ENCODE data around the gene CASK.

CASK gene

DNA sequence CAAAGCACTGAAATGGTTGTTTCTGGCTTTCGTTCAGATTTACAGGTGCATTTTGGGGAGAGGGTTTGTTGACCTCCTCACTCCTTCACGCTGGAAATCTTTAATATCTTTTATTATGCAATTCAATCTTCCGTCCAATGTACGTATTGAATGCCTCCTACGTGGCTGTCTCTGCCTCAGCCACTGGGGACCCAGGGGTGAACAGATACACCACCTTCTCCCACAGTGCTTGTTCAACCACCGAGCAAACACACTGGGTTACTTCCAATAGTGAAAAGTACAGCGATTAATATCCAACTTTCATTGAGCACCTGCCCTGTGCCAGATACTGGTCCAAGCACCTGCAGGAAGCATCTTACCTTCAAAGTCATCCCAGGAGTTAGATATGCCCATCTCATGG, 424.2 kb downstream of the CASK start:
- FAIRE-seq, result no peak

DNA sequence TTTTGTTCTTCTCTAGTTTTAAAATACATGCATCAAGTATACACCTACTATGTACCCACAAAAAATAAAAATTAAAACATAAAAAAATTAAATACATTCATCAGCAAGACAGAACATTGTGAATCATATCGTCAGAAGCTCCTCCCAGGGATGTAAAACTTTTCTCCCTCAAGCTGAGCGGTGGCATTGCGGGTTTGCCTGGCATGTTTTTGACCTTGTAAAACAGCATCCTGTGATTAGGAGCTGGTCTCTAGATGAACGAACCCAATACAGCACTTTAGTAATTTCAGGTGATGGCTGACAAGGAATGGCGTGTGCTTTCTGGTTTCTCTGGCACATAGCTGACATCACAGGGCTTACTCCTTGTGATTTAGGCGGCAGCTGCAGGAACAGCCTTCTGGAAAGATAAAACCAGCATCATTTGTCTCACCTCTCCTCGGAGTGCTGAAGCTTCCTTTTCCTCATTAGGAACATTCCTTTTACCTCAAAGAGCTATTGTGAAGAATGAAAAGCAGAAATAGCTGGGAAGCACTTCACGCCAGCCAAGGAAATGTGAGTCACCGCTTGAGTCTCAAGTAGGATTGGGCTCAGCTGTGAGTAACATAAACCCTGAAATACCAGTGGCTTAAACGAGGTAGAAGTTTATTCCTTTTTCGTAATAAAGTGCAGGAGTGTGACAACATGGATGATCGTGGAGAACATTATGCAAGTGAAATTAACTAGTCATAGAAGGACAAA, 431.9 kb downstream of the CASK start:
- no peak for FAIRE-seq

DNA sequence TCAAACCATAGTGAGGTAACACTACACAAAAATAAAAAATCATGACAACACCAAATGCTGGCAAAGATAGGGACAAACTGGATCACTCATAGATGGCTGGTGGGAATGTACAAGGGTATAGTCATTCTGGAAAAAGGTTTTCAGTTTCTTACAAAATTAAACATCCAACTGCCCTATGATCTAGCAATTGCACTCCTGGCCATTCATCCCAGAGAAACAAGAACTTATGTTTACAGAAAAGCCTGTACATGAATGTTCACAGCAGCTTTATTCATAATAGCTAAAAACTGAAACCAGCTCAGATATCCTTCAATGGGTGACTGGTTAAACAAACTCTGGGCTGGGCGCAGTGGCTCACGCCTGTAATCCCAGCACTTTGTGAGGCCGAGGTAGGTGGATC, 432.9 kb downstream of the CASK start:
- FAIRE-seq, result no peak

DNA sequence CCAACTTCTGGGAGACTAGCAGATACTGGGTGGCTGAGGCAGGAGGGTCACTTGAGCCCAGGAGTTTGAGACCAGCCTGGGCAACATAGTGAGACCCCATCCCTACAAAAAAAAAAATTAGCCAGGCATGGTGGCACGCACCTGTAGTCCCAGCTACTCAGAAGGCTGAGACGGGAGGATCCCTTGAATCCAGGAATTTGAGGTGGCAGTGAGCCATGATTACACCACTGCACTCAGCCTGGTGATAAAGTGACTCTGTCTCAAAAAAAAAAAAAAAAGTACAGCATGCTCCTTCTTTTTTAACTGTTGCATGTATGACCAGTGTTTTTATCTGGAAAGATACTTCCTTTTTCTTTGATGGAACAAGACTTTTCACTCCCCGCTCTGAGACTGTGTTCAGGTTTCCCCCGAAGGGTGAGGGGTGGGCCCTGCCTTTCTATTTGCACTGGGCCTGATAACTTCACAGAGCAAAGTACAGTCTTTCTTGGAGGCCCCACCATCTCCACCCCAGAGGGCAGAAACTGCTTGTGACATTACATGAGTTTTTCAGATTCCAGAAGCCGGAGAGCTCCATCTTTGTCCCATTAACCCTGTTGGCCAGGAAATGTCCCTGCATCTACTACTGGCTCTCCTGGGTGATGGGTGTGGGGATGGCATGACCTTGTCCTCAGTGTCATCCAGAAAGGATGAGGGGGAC, 441.1 kb downstream of the CASK start:
- no peak for FAIRE-seq

DNA sequence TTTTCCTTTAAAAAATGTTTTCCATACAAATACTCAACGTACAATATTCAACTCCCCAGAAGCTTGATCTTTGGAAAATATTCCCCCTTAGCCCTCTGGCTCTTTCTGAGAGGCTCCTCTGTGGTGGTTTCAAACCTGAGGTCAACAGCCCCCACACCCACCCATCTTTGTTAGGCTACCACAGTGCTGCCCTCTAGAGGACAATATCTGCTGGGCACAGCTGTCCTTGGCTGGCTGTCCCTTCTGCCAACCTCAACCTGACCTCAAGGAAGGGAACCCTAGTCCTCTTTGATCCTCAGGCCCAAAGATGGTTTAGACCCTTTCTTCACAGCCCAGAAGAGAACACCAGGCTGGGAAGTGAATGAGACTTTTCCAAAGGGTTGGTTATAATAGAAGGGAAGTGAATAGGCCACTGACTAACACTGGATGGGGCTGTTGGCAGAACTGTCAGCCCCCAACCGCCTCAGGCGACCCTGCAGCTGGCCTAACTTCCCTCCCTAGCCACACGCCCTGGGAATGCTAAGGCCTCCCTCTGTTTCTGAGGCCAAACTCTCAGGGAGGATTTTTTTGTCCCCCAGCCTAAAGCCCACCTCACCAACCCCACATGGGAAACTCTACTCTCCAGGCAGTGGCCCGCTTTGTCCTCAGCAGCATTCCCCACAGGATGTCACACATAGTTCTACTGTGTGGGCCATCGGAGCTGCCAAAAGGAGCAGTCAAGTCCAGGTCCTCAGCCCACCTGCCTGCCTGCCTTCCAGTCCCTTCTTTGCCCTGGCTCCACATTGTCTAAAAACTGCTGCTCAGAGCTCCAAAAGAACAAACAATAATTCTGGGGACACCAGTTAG, 441.9 kb downstream of the CASK start:
- no peak for FAIRE-seq

DNA sequence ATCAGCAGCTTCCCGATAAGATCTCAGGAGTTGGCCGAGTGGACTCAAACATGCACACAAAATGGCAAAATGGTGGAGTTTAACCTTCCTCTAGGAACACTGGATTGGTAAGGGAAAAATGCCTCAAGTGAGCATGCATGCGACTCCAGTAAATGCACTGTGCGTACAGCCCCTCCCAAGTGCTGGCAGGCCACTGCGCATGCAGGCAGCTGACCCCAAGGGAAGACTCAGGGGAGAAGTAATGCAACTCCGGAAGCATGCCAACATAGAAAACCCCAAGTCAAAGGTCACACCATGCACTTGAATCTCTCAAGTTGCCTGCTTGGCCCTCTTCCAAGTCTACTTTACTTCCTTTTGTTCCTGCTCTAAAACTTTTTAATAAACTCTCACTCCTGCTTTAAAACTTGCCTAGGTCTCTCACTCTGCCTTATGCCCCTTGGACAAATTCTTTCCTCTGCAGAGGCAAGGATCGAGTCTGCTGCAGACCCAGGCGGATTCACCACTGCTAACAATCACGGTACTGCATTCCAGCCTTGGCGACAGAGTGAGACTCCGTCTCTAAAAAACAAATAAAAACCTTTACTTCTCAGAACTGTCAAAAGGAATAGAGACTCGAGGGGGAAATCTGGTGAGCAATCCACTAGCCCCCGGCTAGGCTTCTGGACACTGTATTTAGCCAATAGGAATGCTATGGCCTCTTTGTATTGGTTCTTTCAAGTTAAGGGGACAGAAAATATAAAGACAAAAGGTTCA, 442.7 kb downstream of the CASK start:
- no peak for FAIRE-seq

DNA sequence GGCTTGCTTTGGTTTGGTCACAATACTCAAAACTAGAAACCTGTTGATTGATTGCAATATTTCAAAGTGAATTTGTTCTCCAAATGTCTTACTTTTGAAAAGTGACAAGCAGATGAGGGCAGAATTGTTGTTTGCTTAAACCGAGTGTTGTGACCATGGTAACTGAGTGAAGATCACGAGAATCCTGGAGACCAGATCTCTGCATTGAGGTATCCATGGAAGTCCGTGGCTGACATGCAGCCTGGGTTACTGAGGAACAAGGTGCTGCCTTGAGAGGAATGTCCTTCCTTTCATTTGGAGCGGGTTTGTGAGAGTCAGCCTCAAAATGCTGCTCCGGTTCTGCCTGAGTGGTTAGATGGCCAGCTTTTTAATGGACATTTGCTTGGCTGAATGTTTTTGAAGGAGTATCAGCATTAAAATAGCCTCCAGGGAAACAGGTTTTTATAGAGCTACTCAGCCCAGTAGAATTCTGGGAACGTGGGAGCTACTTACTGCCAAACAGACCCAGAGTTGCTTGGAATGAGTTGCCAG, 444.9 kb downstream of the CASK start:
- FAIRE-seq, result no peak

DNA sequence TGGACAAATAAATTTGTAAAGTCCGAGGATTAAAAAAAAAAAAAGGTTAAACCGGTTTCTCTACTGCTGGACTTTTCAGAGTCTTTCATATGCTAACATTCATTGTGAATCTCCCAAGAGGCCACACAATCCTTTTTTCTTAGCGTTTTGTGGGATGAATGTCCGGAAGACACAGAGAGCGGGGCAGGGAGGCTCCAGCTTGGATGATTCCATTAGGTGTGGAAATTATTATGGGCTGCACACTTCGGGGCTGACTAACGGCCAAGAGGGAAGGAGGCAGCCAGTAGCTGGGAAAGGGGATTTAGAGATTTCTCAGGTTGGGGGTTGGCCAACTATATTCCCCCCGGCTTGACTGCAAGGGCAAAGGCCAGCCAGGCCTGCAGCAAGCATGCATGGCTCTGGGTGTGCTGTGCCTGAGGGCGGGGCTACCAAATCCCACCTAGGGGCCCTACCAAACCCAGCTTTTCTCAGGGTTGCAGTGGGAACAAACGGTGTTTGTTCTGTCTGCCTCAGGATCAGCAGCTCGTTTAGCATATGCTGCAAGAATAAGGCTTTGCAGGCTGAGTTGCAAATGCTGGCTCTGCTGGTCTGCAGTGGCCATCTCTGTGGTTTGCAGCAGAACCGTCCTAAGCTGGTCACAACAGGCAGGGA, 447.6 kb downstream of the CASK start:
- FAIRE-seq, result no peak

DNA sequence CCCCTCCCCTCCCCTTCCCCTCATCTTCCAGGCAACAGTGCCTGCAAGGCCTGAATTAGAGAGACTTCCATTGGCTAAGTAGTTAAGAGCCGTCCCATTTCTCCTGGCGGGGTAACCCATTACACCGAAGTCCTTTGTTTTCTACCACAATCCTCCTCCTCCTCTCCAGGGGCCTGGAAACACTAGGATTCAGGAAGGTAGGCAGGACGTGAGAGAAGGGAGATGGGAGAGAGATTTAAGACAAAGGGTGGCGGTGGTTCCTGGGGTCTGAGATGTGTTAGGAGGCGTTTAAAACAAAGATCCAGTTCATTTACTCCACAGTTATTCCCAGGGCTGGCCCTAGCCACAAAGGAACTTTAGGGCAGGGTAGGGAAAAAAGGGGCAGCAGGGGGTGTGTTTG, 448.2 kb downstream of the CASK start:
- no peak for FAIRE-seq

DNA sequence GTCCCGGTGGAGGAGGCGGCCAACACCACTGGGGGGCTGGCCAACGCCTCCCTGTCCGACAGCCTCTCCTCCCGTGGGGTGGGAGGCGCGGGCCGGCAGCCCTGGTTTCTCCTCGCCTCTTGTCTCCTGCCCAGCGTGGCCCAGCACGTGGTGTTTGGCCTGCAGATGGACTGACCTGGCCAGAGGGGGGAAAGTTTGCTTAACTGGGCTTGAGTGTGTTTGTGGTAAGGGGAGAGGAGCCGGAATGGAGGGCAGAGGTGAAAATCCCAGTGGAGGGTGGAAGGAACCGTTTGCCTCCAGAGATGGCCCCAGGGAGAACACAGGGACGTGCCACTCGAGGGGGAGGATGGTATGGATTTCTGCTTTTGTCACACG, 448.6 kb downstream of the CASK start:
- no peak for FAIRE-seq

DNA sequence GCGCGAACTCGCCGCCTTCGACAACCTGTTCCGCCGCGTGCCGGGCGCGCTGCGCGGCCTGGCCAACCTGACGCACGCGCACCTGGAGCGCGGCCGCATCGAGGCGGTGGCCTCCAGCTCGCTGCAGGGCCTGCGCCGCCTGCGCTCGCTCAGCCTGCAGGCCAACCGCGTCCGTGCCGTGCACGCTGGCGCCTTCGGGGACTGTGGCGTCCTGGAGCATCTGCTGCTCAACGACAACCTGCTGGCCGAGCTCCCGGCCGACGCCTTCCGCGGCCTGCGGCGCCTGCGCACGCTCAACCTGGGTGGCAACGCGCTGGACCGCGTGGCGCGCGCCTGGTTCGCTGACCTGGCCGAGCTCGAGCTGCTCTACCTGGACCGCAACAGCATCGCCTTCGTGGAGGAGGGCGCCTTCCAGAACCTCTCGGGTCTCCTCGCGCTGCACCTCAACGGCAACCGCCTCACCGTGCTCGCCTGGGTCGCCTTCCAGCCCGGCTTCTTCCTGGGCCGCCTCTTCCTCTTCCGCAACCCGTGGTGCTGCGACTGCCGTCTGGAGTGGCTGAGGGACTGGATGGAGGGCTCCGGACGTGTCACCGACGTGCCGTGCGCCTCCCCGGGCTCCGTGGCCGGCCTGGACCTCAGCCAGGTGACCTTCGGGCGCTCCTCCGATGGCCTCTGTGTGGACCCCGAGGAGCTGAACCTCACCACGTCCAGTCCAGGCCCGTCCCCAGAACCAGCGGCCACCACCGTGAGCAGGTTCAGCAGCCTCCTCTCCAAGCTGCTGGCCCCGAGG, 449.2 kb downstream of the CASK start:
- FAIRE-seq, result no peak

DNA sequence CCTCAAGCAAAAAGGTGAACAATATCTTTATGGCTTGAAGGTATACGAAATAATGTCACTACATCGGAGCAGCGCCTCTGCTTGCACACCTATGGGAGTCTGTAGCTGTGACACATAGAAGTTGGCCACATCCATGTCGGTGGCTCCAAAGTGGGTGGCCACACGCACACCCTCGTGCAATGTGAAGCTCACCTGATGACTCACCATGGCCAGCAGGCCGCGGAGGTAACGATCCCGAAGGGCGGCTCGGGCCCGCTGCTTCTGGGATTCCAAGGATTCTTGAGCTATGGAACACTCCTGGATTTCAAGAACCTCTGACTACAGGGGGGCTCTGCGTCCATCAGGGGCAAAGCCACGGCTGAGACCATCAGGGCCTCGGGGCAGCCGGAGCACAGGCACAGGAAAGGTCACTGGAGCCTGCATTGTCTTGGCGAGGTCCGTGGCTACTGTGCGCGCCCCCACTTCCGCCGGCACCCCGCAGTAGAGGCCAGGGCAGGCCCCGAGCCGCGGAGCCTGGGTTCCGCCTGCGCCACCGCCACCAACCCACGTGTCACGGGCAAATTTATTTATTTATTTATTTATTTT, 451.0 kb downstream of the CASK start:
- no peak for FAIRE-seq

DNA sequence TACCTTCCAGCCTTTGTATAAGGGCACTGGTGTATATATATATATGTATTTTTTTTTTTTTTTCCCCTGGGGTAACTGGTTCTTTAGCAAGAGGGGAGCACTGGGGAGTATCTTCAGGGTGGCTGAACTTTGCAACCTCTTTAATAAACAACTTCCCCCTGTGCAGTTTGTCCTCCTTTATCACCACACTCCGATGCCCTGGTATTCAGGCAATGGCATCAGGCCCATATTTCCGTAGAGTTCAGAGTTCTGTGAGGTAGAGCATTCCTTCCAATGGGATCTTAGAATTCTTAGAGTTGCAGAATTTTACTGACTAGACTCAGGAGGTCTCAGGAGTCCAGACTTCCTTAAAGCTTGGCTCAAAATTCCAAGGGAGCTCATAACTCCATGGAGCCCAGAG, 451.6 kb downstream of the CASK start:
- no peak for FAIRE-seq

DNA sequence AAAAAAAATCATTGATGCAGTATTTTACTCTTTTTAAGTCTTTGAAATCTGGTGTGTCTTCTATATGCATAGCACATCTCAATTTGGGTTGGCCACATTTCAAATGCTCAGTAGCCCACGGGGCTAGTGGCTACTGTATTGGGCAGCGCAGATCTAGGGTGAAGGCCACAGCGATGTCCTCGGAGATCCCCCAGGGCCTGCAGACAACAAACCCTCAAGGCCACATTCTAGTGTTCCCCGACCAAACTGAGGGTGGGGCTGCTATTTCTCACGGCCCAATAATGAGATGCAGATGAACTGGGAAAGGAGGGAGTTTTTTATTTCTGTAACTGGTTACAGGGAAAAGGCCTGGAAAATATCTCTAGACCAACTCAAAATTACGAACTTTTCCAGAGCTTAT, 452.6 kb downstream of the CASK start:
- FAIRE-seq, result no peak

DNA sequence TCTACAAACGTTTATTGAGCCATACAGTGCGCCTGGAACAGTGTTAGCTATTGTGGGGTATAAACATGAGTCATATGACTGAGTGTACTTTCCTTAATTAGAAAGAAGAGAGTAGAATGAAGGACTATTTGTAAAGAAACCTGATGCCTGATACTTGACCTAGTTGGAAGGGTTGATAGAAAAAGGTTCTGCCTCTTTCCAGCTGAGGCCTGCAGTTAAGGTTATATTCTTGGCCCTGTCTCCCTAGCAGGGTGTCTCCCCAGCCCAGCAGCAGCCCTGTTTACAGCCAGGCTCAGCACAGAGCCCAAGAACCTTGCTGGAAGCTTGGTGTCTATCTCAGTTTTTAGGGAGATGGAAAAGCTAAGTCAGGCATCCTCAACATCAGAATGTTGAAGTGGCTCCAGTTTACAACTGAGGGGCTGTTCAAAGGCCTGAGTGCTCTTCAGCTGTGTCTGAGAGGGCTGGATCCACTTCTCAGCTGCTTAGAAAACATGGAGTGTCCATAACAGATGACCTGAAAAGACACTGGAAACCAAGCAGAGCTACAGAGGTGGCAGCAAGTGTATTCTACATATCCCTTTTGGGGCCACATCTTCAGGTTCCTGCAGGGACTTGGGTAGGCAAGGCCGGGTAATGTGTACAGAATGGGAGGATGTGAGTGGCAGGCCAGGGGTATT, 454.6 kb downstream of the CASK start:
- no peak for FAIRE-seq

Measured in TTC549 (cell line).